GM23338 (cell line): Measurements from ENCODE around the gene ADAMTSL4.

ENCODE experiments used
- CREB1 ChIP-seq: fragments of 250-450 bp; sonication (Bioruptor Pico); IDR thresholded peaks from 2 replicates; pipeline ENCODE4 v1.5.0; 2020; ENCODE audit warnings: low read depth, mild to moderate bottlenecking, moderate library complexity
- EZH2 ChIP-seq: fragments of 200-600 bp; sonication (generic); IDR thresholded peaks from one replicate; pipeline ENCODE4 v1.8.0; 2017; ENCODE audit warnings: antibody characterized with exemption, mild to moderate bottlenecking, low read depth; ENCODE audit not compliant: unreplicated experiment
- EZH2phosphoT487 ChIP-seq: fragments of 200-600 bp; sonication (generic); IDR thresholded peaks from one replicate; pipeline ENCODE4 v1.8.1; 2018; ENCODE audit warnings: antibody characterized with exemption; ENCODE audit not compliant: unreplicated experiment
- JUNB ChIP-seq: IDR thresholded peaks from one replicate; pipeline ENCODE4 v1.6.1; 2016; ENCODE audit warnings: antibody characterized with exemption; ENCODE audit not compliant: unreplicated experiment
- NANOG ChIP-seq: IDR thresholded peaks from 2 replicates; pipeline ENCODE4 v1.6.1; 2016; ENCODE audit warnings: antibody characterized with exemption, borderline replicate concordance
- POLR2AphosphoS5 ChIP-seq: IDR thresholded peaks from 2 replicates; pipeline ENCODE4 v1.6.1; 2016; ENCODE audit warnings: antibody characterized with exemption, low read depth
- STAT1 ChIP-seq: IDR thresholded peaks from one replicate; pipeline ENCODE4 v1.6.1; 2016; ENCODE audit warnings: antibody characterized with exemption; ENCODE audit not compliant: unreplicated experiment
- ZNF331 ChIP-seq: fragments of 250-450 bp; sonication (Bioruptor Pico); IDR thresholded peaks from 2 replicates; pipeline ENCODE4 v1.5.0; 2020; ENCODE audit warnings: low read depth, mild to moderate bottlenecking, moderate library complexity
- TF ChIP-seq, protein P1 (sequence below), 2 experiments: fragments of 200-600 bp in 1 of 2; sonication (generic) in 1 of 2; conservative IDR thresholded peaks; 2 replicates each; pipeline versions ENCODE4 v1.5.1 to v1.6.1; 2016 to 2017; ENCODE audit warnings: antibody characterized with exemption in 2 of 2, low read depth in 2 of 2, mild to moderate bottlenecking in 2 of 2, moderate library complexity in 1 of 2
- TF ChIP-seq, protein P2 (sequence below): IDR thresholded peaks from one replicate; pipeline ENCODE4 v1.6.1; 2018; ENCODE audit warnings: antibody characterized with exemption; ENCODE audit not compliant: unreplicated experiment
- TF ChIP-seq, protein P3 (sequence below): IDR thresholded peaks from 2 replicates; pipeline ENCODE4 v1.6.1; 2016; ENCODE audit warnings: antibody characterized with exemption
- TF ChIP-seq, protein P4 (sequence below): fragments of 250-450 bp; sonication (Bioruptor Pico); IDR thresholded peaks from 2 replicates; pipeline ENCODE4 v1.5.0; 2020; ENCODE audit warnings: mild to moderate bottlenecking, moderate library complexity

DNA sequence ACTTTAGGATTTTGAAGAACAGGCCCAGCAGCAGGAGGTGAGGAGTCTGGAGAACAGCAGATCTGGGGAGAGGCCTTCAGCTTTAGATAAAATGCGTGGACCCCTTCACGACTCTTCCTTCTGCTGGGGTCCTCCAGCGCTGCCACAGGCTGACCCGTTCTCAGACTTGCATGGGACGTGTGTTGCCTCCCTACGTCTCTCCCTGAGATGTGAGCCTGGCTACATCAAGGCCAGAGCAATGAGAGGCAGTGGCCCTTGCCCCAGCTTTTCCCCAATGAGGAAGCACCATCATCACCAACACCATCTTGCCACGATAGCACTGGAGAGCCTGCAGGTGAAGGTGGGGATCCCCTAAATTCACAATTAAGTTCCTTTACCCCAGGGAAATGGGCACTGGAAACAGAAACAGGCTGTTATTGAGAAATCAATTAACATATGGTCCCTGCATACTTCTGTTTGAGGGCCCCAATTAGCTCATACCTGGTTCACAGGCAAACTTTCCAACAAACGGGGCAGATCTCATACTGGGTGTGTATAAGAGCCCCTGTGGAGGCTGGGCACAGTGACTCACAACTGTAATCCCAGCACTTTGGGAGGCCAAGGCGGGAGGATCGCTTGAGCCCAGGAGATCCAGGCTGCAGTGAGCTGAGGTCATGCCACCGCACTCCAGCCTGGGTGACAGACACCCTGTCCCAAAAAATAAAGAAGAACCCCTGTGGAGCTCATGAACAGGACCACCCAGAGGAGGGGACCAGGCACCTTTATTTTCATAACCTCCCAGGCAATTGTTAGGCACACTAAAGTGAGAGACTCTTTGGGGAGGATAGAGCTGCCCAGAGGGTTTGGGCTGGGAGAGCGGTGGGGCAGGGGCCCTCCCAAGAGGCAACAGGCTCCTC lies 12.1 kb upstream of the ADAMTSL4 start:
- TF ChIP-seq POLR2AphosphoS5 (no peak), EZH2 (no peak), JUNB (no peak), NANOG (no peak), EZH2phosphoT487 (no peak), CREB1 (CRISPR knock-in tag) (no peak), STAT1 (no peak), ZNF331 (CRISPR knock-in tag) (no peak)
- TF ChIP-seq, protein P1, sequence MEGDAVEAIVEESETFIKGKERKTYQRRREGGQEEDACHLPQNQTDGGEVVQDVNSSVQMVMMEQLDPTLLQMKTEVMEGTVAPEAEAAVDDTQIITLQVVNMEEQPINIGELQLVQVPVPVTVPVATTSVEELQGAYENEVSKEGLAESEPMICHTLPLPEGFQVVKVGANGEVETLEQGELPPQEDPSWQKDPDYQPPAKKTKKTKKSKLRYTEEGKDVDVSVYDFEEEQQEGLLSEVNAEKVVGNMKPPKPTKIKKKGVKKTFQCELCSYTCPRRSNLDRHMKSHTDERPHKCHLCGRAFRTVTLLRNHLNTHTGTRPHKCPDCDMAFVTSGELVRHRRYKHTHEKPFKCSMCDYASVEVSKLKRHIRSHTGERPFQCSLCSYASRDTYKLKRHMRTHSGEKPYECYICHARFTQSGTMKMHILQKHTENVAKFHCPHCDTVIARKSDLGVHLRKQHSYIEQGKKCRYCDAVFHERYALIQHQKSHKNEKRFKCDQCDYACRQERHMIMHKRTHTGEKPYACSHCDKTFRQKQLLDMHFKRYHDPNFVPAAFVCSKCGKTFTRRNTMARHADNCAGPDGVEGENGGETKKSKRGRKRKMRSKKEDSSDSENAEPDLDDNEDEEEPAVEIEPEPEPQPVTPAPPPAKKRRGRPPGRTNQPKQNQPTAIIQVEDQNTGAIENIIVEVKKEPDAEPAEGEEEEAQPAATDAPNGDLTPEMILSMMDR (conservative IDR thresholded peaks at IDR 0.05; ENCODE audit: low read depth in 2 of 2) = no peak
- TF ChIP-seq, protein P2, sequence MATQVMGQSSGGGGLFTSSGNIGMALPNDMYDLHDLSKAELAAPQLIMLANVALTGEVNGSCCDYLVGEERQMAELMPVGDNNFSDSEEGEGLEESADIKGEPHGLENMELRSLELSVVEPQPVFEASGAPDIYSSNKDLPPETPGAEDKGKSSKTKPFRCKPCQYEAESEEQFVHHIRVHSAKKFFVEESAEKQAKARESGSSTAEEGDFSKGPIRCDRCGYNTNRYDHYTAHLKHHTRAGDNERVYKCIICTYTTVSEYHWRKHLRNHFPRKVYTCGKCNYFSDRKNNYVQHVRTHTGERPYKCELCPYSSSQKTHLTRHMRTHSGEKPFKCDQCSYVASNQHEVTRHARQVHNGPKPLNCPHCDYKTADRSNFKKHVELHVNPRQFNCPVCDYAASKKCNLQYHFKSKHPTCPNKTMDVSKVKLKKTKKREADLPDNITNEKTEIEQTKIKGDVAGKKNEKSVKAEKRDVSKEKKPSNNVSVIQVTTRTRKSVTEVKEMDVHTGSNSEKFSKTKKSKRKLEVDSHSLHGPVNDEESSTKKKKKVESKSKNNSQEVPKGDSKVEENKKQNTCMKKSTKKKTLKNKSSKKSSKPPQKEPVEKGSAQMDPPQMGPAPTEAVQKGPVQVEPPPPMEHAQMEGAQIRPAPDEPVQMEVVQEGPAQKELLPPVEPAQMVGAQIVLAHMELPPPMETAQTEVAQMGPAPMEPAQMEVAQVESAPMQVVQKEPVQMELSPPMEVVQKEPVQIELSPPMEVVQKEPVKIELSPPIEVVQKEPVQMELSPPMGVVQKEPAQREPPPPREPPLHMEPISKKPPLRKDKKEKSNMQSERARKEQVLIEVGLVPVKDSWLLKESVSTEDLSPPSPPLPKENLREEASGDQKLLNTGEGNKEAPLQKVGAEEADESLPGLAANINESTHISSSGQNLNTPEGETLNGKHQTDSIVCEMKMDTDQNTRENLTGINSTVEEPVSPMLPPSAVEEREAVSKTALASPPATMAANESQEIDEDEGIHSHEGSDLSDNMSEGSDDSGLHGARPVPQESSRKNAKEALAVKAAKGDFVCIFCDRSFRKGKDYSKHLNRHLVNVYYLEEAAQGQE = no peak
- TF ChIP-seq, protein P3, sequence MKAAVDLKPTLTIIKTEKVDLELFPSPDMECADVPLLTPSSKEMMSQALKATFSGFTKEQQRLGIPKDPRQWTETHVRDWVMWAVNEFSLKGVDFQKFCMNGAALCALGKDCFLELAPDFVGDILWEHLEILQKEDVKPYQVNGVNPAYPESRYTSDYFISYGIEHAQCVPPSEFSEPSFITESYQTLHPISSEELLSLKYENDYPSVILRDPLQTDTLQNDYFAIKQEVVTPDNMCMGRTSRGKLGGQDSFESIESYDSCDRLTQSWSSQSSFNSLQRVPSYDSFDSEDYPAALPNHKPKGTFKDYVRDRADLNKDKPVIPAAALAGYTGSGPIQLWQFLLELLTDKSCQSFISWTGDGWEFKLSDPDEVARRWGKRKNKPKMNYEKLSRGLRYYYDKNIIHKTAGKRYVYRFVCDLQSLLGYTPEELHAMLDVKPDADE = no peak
- TF ChIP-seq, protein P4, sequence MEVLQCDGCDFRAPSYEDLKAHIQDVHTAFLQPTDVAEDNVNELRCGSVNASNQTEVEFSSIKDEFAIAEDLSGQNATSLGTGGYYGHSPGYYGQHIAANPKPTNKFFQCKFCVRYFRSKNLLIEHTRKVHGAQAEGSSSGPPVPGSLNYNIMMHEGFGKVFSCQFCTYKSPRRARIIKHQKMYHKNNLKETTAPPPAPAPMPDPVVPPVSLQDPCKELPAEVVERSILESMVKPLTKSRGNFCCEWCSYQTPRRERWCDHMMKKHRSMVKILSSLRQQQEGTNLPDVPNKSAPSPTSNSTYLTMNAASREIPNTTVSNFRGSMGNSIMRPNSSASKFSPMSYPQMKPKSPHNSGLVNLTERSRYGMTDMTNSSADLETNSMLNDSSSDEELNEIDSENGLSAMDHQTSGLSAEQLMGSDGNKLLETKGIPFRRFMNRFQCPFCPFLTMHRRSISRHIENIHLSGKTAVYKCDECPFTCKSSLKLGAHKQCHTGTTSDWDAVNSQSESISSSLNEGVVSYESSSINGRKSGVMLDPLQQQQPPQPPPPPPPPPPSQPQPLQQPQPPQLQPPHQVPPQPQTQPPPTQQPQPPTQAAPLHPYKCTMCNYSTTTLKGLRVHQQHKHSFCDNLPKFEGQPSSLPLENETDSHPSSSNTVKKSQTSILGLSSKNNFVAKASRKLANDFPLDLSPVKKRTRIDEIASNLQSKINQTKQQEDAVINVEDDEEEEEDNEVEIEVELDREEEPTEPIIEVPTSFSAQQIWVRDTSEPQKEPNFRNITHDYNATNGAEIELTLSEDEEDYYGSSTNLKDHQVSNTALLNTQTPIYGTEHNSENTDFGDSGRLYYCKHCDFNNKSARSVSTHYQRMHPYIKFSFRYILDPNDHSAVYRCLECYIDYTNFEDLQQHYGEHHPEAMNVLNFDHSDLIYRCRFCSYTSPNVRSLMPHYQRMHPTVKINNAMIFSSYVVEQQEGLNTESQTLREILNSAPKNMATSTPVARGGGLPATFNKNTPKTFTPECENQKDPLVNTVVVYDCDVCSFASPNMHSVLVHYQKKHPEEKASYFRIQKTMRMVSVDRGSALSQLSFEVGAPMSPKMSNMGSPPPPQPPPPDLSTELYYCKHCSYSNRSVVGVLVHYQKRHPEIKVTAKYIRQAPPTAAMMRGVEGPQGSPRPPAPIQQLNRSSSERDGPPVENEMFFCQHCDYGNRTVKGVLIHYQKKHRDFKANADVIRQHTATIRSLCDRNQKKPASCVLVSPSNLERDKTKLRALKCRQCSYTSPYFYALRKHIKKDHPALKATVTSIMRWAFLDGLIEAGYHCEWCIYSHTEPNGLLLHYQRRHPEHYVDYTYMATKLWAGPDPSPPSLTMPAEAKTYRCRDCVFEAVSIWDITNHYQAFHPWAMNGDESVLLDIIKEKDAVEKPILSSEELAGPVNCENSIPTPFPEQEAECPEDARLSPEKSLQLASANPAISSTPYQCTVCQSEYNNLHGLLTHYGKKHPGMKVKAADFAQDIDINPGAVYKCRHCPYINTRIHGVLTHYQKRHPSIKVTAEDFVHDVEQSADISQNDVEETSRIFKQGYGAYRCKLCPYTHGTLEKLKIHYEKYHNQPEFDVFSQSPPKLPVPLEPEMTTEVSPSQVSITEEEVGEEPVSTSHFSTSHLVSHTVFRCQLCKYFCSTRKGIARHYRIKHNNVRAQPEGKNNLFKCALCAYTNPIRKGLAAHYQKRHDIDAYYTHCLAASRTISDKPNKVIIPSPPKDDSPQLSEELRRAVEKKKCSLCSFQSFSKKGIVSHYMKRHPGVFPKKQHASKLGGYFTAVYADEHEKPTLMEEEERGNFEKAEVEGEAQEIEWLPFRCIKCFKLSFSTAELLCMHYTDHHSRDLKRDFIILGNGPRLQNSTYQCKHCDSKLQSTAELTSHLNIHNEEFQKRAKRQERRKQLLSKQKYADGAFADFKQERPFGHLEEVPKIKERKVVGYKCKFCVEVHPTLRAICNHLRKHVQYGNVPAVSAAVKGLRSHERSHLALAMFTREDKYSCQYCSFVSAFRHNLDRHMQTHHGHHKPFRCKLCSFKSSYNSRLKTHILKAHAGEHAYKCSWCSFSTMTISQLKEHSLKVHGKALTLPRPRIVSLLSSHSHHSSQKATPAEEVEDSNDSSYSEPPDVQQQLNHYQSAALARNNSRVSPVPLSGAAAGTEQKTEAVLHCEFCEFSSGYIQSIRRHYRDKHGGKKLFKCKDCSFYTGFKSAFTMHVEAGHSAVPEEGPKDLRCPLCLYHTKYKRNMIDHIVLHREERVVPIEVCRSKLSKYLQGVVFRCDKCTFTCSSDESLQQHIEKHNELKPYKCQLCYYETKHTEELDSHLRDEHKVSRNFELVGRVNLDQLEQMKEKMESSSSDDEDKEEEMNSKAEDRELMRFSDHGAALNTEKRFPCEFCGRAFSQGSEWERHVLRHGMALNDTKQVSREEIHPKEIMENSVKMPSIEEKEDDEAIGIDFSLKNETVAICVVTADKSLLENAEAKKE (CRISPR knock-in tag) = no peak
